Erythroblast (primary cell): ENCODE results near the gene RPS6KB2.

Source experiments
- DNase-seq, 2 experiments: peaks; one replicate each; lab custom pipeline; 2025; lab: John Stamatoyannopoulos, UW
- GATA1 ChIP-seq: IDR thresholded peaks from 2 replicates; pipeline ENCODE4 v1.6.1; 2011; ENCODE audit warnings: low read depth, mild to moderate bottlenecking, control low read depth, low read length, moderate library complexity
- POLR2A ChIP-seq: IDR thresholded peaks from 2 replicates; pipeline ENCODE4 v1.6.1; 2011; ENCODE audit warnings: mild to moderate bottlenecking, low read length

RPS6KB2 gene

GRCh38 chr11:67434395-67434881 is 6.1 kb downstream of the RPS6KB2 start:
- no peak for TF ChIP-seq GATA1
- DNase-seq, result no peak

DNA sequence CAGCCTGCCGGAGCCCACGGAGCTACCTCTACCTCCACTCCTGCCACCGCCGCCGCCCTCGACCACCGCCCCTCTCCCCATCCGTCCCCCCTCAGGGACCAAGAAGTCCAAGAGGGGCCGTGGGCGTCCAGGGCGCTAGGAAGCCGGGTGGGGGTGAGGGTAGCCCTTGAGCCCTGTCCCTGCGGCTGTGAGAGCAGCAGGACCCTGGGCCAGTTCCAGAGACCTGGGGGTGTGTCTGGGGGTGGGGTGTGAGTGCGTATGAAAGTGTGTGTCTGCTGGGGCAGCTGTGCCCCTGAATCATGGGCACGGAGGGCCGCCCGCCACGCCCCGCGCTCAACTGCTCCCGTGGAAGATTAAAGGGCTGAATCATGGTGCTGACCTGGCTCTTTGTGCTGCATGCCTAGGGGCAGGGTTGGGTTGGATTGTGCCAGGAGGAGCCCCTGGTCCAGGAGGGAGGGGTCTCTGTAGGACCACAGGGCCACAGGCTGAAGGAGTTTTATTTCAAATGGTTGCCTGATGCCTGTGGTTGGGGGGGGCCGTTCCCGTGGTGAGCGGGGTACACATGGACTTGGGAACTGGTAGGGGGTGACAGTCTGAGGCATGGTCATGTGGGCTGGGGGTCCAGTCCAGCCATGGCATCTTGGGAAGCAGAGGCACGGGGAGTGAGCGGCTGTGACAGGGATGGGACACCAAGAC is 6.9 kb downstream of the RPS6KB2 start:
- no peak for DNase-seq
- TF ChIP-seq GATA1 (no peak), POLR2A (no peak)

DNA sequence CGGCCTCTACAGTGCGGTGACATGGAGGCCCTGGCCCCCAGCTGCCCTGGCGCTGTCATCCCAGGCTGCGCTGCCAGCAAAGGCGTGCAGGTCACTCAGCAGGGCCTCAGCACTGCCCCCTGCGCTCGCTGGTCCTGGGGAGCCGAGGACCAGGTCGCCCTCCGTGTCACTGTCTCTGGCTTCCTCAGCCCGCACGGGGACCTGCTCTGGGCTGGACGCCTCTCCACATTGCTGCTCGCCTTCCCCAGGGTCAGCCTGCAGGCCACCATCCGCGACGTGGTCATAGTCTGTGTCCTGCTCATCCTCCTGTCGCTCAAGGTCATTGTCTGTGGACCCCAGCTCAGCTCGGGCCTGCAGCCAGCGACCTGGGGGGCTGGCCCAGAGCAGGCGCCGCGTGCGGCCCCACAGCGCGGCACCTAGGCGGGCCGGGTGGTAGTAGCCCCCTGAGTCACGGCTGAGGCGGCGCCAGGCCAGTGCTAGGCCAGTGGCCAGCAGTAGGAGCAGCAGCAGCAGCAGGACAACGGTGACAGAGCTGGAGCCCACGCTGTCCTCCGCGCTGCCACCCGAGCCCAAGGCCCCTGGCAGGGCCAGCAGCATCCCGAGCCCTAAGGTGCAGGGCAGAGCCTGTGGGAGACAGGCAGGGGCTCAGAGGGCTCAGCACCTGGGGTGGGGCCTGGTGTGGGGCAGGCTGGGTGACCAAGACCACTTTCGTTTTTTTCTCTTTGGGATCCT is 7.6 kb downstream of the RPS6KB2 start:
- no peak for DNase-seq
- TF ChIP-seq POLR2A (no peak), GATA1 (no peak)

GRCh38 chr11:67436459-67437081 is 8.3 kb downstream of the RPS6KB2 start:
- peak in 1 of 2 experiments; percentile 48 for DNase-seq
- no peak for TF ChIP-seq POLR2A
- TF ChIP-seq GATA1, result no peak

GRCh38 chr11:67437082-67437808 is 9.0 kb downstream of the RPS6KB2 start, which contains the start of gene PTPRCAP:
Gene PTPRCAP, minus strand, starts transcription at chr11:67437682. Its CDS starts 63 bp downstream, at chr11:67437619.
- no peak for TF ChIP-seq GATA1
- TF ChIP-seq POLR2A, result no peak
- no peak for DNase-seq

DNA sequence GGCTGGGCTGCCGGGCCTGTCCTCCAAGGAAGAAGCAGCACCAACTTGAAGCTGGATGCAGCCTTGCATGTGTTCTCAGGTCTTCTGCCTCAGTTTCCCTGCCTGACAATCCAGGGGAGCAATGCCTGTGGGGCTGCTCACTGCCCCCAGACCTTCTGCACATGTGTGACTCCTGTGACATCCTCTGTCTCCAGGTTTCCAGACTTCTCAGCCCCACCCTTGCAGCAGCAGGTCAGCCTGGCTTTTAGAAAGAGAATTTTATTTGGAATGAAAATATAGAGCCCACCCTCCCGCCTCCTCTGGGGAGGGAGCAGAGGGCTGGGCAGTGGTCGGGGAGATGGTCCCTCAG is 9.5 kb downstream of the RPS6KB2 start:
- no peak for DNase-seq
- TF ChIP-seq GATA1, result no peak
- no peak for TF ChIP-seq POLR2A

DNA sequence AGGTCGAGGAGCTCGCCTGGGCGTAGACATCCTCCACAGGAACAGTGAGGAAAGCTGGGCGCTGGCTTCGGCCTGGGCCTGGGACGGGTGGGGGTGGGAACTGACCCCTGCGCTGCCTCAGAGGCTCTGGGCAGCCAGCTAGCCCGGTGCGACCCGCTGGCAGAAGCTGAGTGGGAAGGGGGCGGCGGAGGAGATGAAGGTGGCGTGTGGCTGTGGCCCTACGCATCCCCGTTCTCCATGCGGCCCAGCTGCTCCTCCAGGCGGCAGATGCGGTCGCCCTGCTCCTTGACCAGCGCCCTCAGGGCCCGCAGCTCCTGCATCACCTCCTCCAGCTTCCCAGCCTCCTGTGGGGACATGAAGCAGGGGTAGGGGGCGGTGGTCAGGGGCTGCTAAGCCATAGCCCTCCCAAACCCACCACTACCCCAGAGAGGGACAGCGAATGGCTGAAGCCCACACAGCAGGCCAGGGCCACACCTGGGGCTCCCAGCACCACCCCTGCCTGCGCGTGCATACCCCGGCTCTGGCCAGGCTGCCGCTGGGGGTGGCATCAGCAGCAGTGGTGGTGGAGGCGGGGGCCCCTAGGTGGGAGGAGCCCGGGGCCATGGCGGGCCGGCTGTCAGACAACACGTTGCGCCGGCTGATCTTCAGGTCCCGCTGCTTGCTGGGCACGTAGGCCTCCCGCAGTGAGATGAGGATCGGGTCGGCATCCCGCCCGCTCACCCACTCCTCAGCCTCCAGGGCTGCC is 10.0 kb downstream of the RPS6KB2 start:
- DNase-seq, result no peak
- TF ChIP-seq POLR2A, result no peak
- TF ChIP-seq GATA1, result no peak

GRCh38 chr11:67439321-67440228 is 11.3 kb downstream of the RPS6KB2 start:
- TF ChIP-seq GATA1 (no peak), POLR2A (peak; percentile 20)

GRCh38 chr11:67440229-67441097 is 12.2 kb downstream of the RPS6KB2 start:
- DNase-seq, result no peak
- TF ChIP-seq GATA1 (no peak), POLR2A (no peak)

More at GRCh38 chr11:67439321-67440228, 11.3 kb downstream of the RPS6KB2 start:
- DNase-seq, result no peak

DNA sequence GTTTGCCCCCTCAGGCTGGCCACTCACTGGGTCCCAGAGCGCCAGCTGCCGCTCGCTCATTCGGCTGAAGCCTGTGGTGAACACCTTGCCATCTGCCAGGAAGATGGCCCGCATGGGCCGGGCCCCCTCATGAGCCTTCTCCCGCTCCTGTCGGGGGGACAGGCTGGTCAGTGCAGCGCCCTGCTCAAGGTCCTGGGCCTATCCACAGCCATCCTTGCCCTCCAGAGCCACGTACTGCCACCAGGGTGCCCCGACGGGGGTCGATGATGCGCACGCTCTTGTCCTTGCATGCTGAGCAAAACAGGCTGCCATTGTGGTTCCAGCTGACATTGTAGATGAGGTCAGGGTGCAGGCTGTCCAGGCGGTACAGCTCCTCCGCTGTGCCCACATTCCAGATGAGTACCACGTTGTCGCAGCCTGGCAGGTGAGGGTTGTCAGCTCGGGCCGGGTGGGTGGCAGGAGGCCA is 12.8 kb downstream of the RPS6KB2 start:
- DNase-seq, result no peak
- TF ChIP-seq GATA1 (no peak), POLR2A (no peak)
